H9 (cell line): Measurements from ENCODE around the gene CHN2. TPM values are rescaled to one million over a fixed set of nuclear protein-coding genes. Genes with fewer than 3 reads are reported as not detected.

Experiments used
- DNase-seq: peaks from one replicate; pipeline ENCODE4 v3.0.0-alpha.2; 2017
- H2AFZ ChIP-seq: one replicate; pipeline ENCODE4 v1.6.1; 2013; ENCODE audit warnings: mild to moderate bottlenecking, low read length, control low read depth, moderate library complexity
- H2AK5ac ChIP-seq: 2 replicates; pipeline ENCODE4 v1.6.1; 2013; ENCODE audit warnings: low read length, control low read depth, mixed read lengths; ENCODE audit not compliant: insufficient read length
- H2BK120ac ChIP-seq: one replicate; pipeline ENCODE4 v1.6.1; 2013; ENCODE audit warnings: low read depth, mild to moderate bottlenecking, low read length, control low read depth, inconsistent platforms; ENCODE audit not compliant: poor library complexity, severe bottlenecking
- H2BK12ac ChIP-seq: 2 replicates; pipeline ENCODE4 v1.6.1; 2013; ENCODE audit warnings: low read length, control low read depth, mixed read lengths, low read depth; ENCODE audit not compliant: insufficient read length
- H2BK15ac ChIP-seq: 2 replicates; pipeline ENCODE4 v1.6.1; 2013; ENCODE audit warnings: low read depth, low read length, control low read depth
- H2BK20ac ChIP-seq: one replicate; pipeline ENCODE4 v1.6.1; 2013; ENCODE audit warnings: low read depth, mild to moderate bottlenecking, low read length, control low read depth, inconsistent platforms; ENCODE audit not compliant: poor library complexity, severe bottlenecking
- H2BK5ac ChIP-seq: 2 replicates; pipeline ENCODE4 v1.6.1; 2013; ENCODE audit warnings: low read length, control low read depth, mixed read lengths; ENCODE audit not compliant: insufficient read length
- H3K14ac ChIP-seq: 2 replicates; pipeline ENCODE4 v1.6.1; 2013; ENCODE audit warnings: low read length, control low read depth; ENCODE audit not compliant: insufficient read depth
- H3K18ac ChIP-seq: 2 replicates; pipeline ENCODE4 v1.6.1; 2013; ENCODE audit warnings: low read depth, mild to moderate bottlenecking, mixed read lengths, low read length, control low read depth; ENCODE audit not compliant: insufficient read length
- H3K23ac ChIP-seq: 2 replicates; pipeline ENCODE4 v1.6.1; 2013; ENCODE audit warnings: low read length, control low read depth, mixed read lengths, low read depth; ENCODE audit not compliant: insufficient read length
- H3K23me2 ChIP-seq: 2 replicates; pipeline ENCODE4 v1.6.1; 2013; ENCODE audit warnings: low read depth, mild to moderate bottlenecking, mixed read lengths, low read length, control low read depth; ENCODE audit not compliant: insufficient read length, poor library complexity, severe bottlenecking
- H3K27ac ChIP-seq: 2 replicates; pipeline ENCODE4 v1.5.1; 2013; ENCODE audit warnings: low read length, control low read depth, mixed read lengths, low read depth; ENCODE audit not compliant: insufficient read length
- H3K27me3 ChIP-seq: 2 replicates; pipeline ENCODE4 v1.6.1; 2013; ENCODE audit warnings: low read length, control low read depth, inconsistent platforms; ENCODE audit not compliant: insufficient read depth
- H3K4ac ChIP-seq: 2 replicates; pipeline ENCODE4 v1.6.1; 2013; ENCODE audit warnings: low read depth, mild to moderate bottlenecking, control low read depth, inconsistent platforms, low read length, moderate library complexity
- H3K4me1 ChIP-seq: 2 replicates; pipeline ENCODE4 v1.6.1; 2013; ENCODE audit warnings: low read length, control low read depth, inconsistent platforms; ENCODE audit not compliant: insufficient read depth
- H3K4me2 ChIP-seq: 2 replicates; pipeline ENCODE4 v1.6.1; 2013; ENCODE audit warnings: low read length, control low read depth, mixed read lengths; ENCODE audit not compliant: insufficient read length, insufficient read depth
- H3K56ac ChIP-seq: 2 replicates; pipeline ENCODE4 v1.6.1; 2013; ENCODE audit warnings: low read depth, mild to moderate bottlenecking, mixed read lengths, low read length, control low read depth; ENCODE audit not compliant: insufficient read length
- H3K79me1 ChIP-seq: 2 replicates; pipeline ENCODE4 v1.6.1; 2013; ENCODE audit warnings: low read depth, mild to moderate bottlenecking, moderate library complexity, low read length, control low read depth, inconsistent platforms; ENCODE audit not compliant: insufficient read depth, poor library complexity, severe bottlenecking
- H3K79me2 ChIP-seq: 2 replicates; pipeline ENCODE4 v1.6.1; 2013; ENCODE audit warnings: low read length, control low read depth, inconsistent platforms; ENCODE audit not compliant: insufficient read depth
- H3K9ac ChIP-seq: 2 replicates; pipeline ENCODE4 v1.6.1; 2013; ENCODE audit warnings: low read length, control low read depth, mixed read lengths; ENCODE audit not compliant: insufficient read length; ENCODE audit errors: extremely low read depth
- H3K9me3 ChIP-seq: one replicate; pipeline ENCODE4 v1.6.1; 2013; ENCODE audit warnings: low read depth, low read length, inconsistent platforms; ENCODE audit not compliant: control insufficient read depth
- H3T11ph ChIP-seq: one replicate; pipeline ENCODE4 v1.6.1; 2013; ENCODE audit warnings: mild to moderate bottlenecking, low read length, control low read depth, inconsistent platforms
- H4K20me1 ChIP-seq: one replicate; pipeline ENCODE4 v1.6.1; 2013; ENCODE audit not compliant: control insufficient read depth, insufficient read length, insufficient read depth
- H4K5ac ChIP-seq: 2 replicates; pipeline ENCODE4 v1.6.1; 2013; ENCODE audit warnings: low read depth, mild to moderate bottlenecking, mixed read lengths, low read length, control low read depth; ENCODE audit not compliant: insufficient read length
- H4K8ac ChIP-seq: replicated peaks from 2 replicates; pipeline ENCODE4 v1.6.1; 2013; ENCODE audit warnings: low read length, control low read depth, mixed read lengths, low read depth; ENCODE audit not compliant: insufficient read length
- H4K91ac ChIP-seq: 2 replicates; pipeline ENCODE4 v1.6.1; 2013; ENCODE audit warnings: low read depth, mild to moderate bottlenecking, moderate library complexity, mixed read lengths, low read length, control low read depth; ENCODE audit not compliant: insufficient read length
- H3K27ac Mint-ChIP-seq, 3 experiments: 2 replicates in 2 of 3; 3 replicates in 1 of 3; pipeline ENCODE4 v1.8.0; 2020 to 2021; ENCODE audit warnings: mixed read lengths in 3 of 3, mild to moderate bottlenecking in 1 of 3, moderate library complexity in 1 of 3
- H3K27me3 Mint-ChIP-seq: 2 replicates; pipeline ENCODE4 v1.8.0; 2021; ENCODE audit warnings: low read depth, mild to moderate bottlenecking, moderate library complexity, mixed read lengths
- H3K36me3 Mint-ChIP-seq, 3 experiments: 2 replicates in 2 of 3; 3 replicates in 1 of 3; pipeline ENCODE4 v1.8.0; 2020 to 2021; ENCODE audit warnings: low read depth in 3 of 3, mixed read lengths in 3 of 3; ENCODE audit not compliant: insufficient read depth in 1 of 3
- H3K4me1 Mint-ChIP-seq, 2 experiments: 2 replicates each; pipeline ENCODE4 v1.8.0; 2020; ENCODE audit warnings: mixed read lengths in 2 of 2
- H3K4me3 Mint-ChIP-seq, 2 experiments: 2 replicates in 1 of 2; 3 replicates in 1 of 2; pipeline ENCODE4 v1.8.0; 2020 to 2021; ENCODE audit warnings: mild to moderate bottlenecking in 2 of 2, mixed read lengths in 2 of 2, moderate library complexity in 1 of 2
- H3K9me3 Mint-ChIP-seq, 2 experiments: 2 replicates in 1 of 2; 3 replicates in 1 of 2; pipeline ENCODE4 v1.8.0; 2020; ENCODE audit warnings: mild to moderate bottlenecking in 2 of 2, mixed read lengths in 2 of 2, moderate library complexity in 1 of 2
- CTCF ChIP-seq: fragments of 200-600 bp; sonication (generic); conservative IDR thresholded peaks from 3 replicates; pipeline ENCODE4 v1.8.0; 2021; ENCODE audit warnings: antibody characterized with exemption, mild to moderate bottlenecking
- WGBS: extraction: QIAGEN DNeasy Blood & Tissue Kit; methylation state at CpG from one replicate; pipeline ENCODE4 v1.1.7; 2013; ENCODE audit warnings: missing lambda C conversion rate, low lambda C conversion rate, mixed read lengths; ENCODE audit not compliant: insufficient read length; ENCODE audit errors: extremely low coverage; 5-methylcytosine and 5-hydroxymethylcytosine counted together
- total RNA-seq: library from RNA; stranded (reverse); gene quantifications from 2 replicates; pipeline ENCODE4 v1.2.1, GENCODE V29; 2021

CHN2 gene
- total RNA-seq, 1 experiment from 2014 or later: 3.3 TPM

GRCh38 chr7:29354340-29354739, 159.8 kb downstream of the CHN2 start:
- H3K9me3 ChIP-seq: no peaks in the 10 kb centered on the region
- H3K9me3 Mint-ChIP-seq: no peaks in the 10 kb centered on the region
- peaks cover 6 to 8% of the 10 kb centered on the region in 2 experiments; a peak in 3 of 4 replicates for H3K4me1 Mint-ChIP-seq
- no peak overlapping the region for H2AFZ ChIP-seq
- no peak overlapping the region for H3K14ac ChIP-seq
- no peak overlapping the region for H3K18ac ChIP-seq
- no peak for DNase-seq
- H3T11ph ChIP-seq: no peak overlapping the region
- H4K8ac ChIP-seq: no peak overlapping the region
- no peaks in the 10 kb centered on the region for H4K20me1 ChIP-seq
- H2BK5ac ChIP-seq: no peak overlapping the region
- H2BK20ac ChIP-seq: no peak overlapping the region
- no peak overlapping the region for H3K23ac ChIP-seq
- H3K23me2 ChIP-seq: no peaks in the 10 kb centered on the region
- no peaks in the 10 kb centered on the region for H3K79me1 ChIP-seq
- no peak overlapping the region for H2BK120ac ChIP-seq
- no peak overlapping the region for H3K27ac ChIP-seq
- 0 out of 2 replicates have a peak, but pooled peaks cover 2% of the 10 kb centered on the region for H3K79me2 ChIP-seq
- no peak overlapping the region for H3K4me3 Mint-ChIP-seq
- no peak overlapping the region for H2BK15ac ChIP-seq
- no CpG with 5 or more reads among the region's 4 CpGs for WGBS
- no peak overlapping the region for H3K27ac Mint-ChIP-seq
- no peak overlapping the region for H3K4ac ChIP-seq
- H4K5ac ChIP-seq: no peak overlapping the region
- no peaks in the 10 kb centered on the region for H3K27me3 ChIP-seq
- no peak overlapping the region for H3K56ac ChIP-seq
- no peaks in the 10 kb centered on the region for H3K4me1 ChIP-seq
- no peak for TF ChIP-seq CTCF
- H3K4me2 ChIP-seq: no peak overlapping the region
- no peak overlapping the region for H3K9ac ChIP-seq
- H3K36me3 Mint-ChIP-seq: no peaks in the 10 kb centered on the region
- no peak overlapping the region for H2AK5ac ChIP-seq
- no peaks in the 10 kb centered on the region for H3K27me3 Mint-ChIP-seq
- H4K91ac ChIP-seq: no peak overlapping the region
- H2BK12ac ChIP-seq: no peak overlapping the region
